ENCODE results near the gene NCSTN. TPM values are rescaled to one million over a fixed set of nuclear protein-coding genes. Genes with fewer than 3 reads are reported as not detected.

The NCSTN gene
- total and polyA plus RNA-seq, 9 of the 15 experiments (the other 6 are each of a cell fraction or from before 2014, with no cell fraction given), result 21.3 to 91.1 (median 57.9) TPM

GRCh38 chr1:160362168-160362957 is 19.2 kb downstream of the NCSTN start (continued):
- TF ChIP-seq ZNF318 (IDR thresholded peaks at IDR 0.05; ENCODE audit: borderline replicate concordance in 1 of 2, low read depth in 1 of 2), result peak in 1 of 2 experiments; percentile 74; a peak in 2 of 4 replicates
- peak; percentile 8; the same call in 1 of the 2 replicates for TF ChIP-seq BCOR (IDR thresholded peaks at IDR 0.05)
- TF ChIP-seq ZNF583 (CRISPR knock-in tag; IDR thresholded peaks at IDR 0.05), result peak; percentile 70; the same call in 1 of the 2 replicates
- TF ChIP-seq HBP1 (CRISPR knock-in tag; IDR thresholded peaks at IDR 0.05), result 0 out of 2 replicates have a peak, but pooled peaks have one; percentile 7
- TF ChIP-seq ASH1L (IDR thresholded peaks at IDR 0.05; ENCODE audit: borderline replicate concordance, low read depth, partially characterized antibody), result no peak
- TF ChIP-seq ZNF311 (CRISPR knock-in tag; IDR thresholded peaks at IDR 0.05), result no peak; the same call in 1 of the 2 replicates
- peak; percentile 77 for TF ChIP-seq ZNF395 (CRISPR knock-in tag; IDR thresholded peaks at IDR 0.05)
- TF ChIP-seq ZKSCAN3 (CRISPR knock-in tag; IDR thresholded peaks at IDR 0.05), result no peak
- TF ChIP-seq PBX2 (CRISPR knock-in tag; IDR thresholded peaks at IDR 0.05; ENCODE audit: low read depth), result 0 out of 2 replicates have a peak, but pooled peaks have one; percentile 23
- peak; percentile 93 for TF ChIP-seq PBX2 (tag; conservative IDR thresholded peaks at IDR 0.05; ENCODE audit: low read depth)
- TF ChIP-seq TAF7 (tag; IDR thresholded peaks at IDR 0.05), result peak; percentile 66
